Vagina (tissue), 2 donors: ENCODE data around the gene UST. TPM values are rescaled to one million over a fixed set of nuclear protein-coding genes. Genes with fewer than 3 reads are reported as not detected.

Source experiments
- DNase-seq, 2 donors: peaks; one replicate each; pipeline ENCODE4 v3.0.0-alpha.2; 2017; ENCODE audit errors: extremely low spot score in 2 of 2
- H3K27ac ChIP-seq: fragments of 200-600 bp; sonication (generic); one replicate; pipeline ENCODE4 v1.5.1; 2019
- H3K27me3 ChIP-seq: fragments of 200-600 bp; sonication (generic); one replicate; pipeline ENCODE4 v1.5.1; 2019
- H3K36me3 ChIP-seq, 2 donors: fragments of 200-600 bp; sonication (generic); one replicate each; pipeline ENCODE4 v1.5.1; 2017 to 2019
- H3K4me1 ChIP-seq: fragments of 200-600 bp; sonication (generic); one replicate; pipeline ENCODE4 v1.5.1; 2019
- H3K4me3 ChIP-seq, 2 donors: fragments of 200-600 bp; sonication (generic); 1 replicate in 1 of 2; 2 replicates in 1 of 2; pipeline ENCODE4 v1.5.1; 2016 to 2019
- H3K9me3 ChIP-seq: fragments of 200-600 bp; sonication (generic); one replicate; pipeline ENCODE4 v1.5.1; 2019
- CTCF ChIP-seq, 3 experiments: fragments of 450-650 bp in 2 of 3; fragments of 200-600 bp in 1 of 3; sonication (generic) in 1 of 3; IDR thresholded peaks; one replicate each; pipeline ENCODE4 v1.5.1; 2017 to 2019; ENCODE audit warnings: antibody characterized with exemption in 3 of 3, mild to moderate bottlenecking in 2 of 3, moderate library complexity in 2 of 3
- POLR2A ChIP-seq, 2 donors: fragments of 450-650 bp; IDR thresholded peaks; one replicate each; pipeline ENCODE4 v1.6.1; 2017; ENCODE audit warnings: antibody characterized with exemption in 2 of 2, mild to moderate bottlenecking in 2 of 2, moderate library complexity in 2 of 2
- POLR2AphosphoS5 ChIP-seq, 2 donors: sonication (generic); formaldehyde crosslinking; IDR thresholded peaks; one replicate each; pipeline ENCODE4 v1.9.0; 2017; ENCODE audit warnings: antibody characterized with exemption in 2 of 2, mild to moderate bottlenecking in 2 of 2, low read depth in 1 of 2; ENCODE audit not compliant: insufficient read depth in 1 of 2
- intact Hi-C: fragments of 100-400 bp; cut with DNase I; formaldehyde crosslinking; loops from one replicate; pipeline ENCODE4 v1.15.1; 2023
- total RNA-seq: library from RNA; depleted of rRNA; stranded (reverse); fragments of >200 nt; gene quantifications from one replicate; pipeline ENCODE4 v1.2.3, GENCODE V29; 2016

The UST gene
- total RNA-seq, 1 donor from 2014 or later = 14.2 TPM

- no peaks in the 10 kb centered on the region for H3K27me3 ChIP-seq
- no peaks in the 10 kb centered on the region for H3K4me1 ChIP-seq
- TF ChIP-seq POLR2A (IDR thresholded peaks at IDR 0.05) (no peak), POLR2AphosphoS5 (IDR thresholded peaks at IDR 0.05; ENCODE audit: insufficient read depth in 1 of 2, low read depth in 1 of 2) (no peak), CTCF (IDR thresholded peaks at IDR 0.05) (no peak)
- H3K36me3 ChIP-seq = no peaks in the 10 kb centered on the region
- intact Hi-C loops = no loop called here
- no peak overlapping the region for H3K27ac ChIP-seq
- no peak for DNase-seq
- H3K4me3 ChIP-seq = no peak overlapping the region
- no peaks in the 10 kb centered on the region for H3K9me3 ChIP-seq
These were observed 367.3 kb downstream of the UST start for GRCh38 chr6:149114167-149114566.

- Histone ChIP-seq H3K36me3 (no peaks in the 10 kb centered on the region), H3K9me3 (no peaks in the 10 kb centered on the region), H3K4me1 (no peaks in the 10 kb centered on the region), H3K27ac (no peak overlapping the region), H3K27me3 (no peaks in the 10 kb centered on the region), H3K4me3 (no peak overlapping the region)
- intact Hi-C loops = no loop called here
- DNase-seq = no peak
- TF ChIP-seq POLR2A (IDR thresholded peaks at IDR 0.05) (no peak), POLR2AphosphoS5 (IDR thresholded peaks at IDR 0.05; ENCODE audit: insufficient read depth in 1 of 2, low read depth in 1 of 2) (no peak), CTCF (IDR thresholded peaks at IDR 0.05) (no peak)
These were observed 372.2 kb downstream of the UST start for GRCh38 chr6:149118737-149119653.

- H3K27me3 ChIP-seq = no peaks in the 10 kb centered on the region
- intact Hi-C loops = no loop called here
- no peak overlapping the region for H3K4me3 ChIP-seq
- TF ChIP-seq POLR2A (IDR thresholded peaks at IDR 0.05) (no peak), CTCF (IDR thresholded peaks at IDR 0.05) (no peak), POLR2AphosphoS5 (IDR thresholded peaks at IDR 0.05; ENCODE audit: insufficient read depth in 1 of 2, low read depth in 1 of 2) (no peak)
- H3K36me3 ChIP-seq = no peaks in the 10 kb centered on the region
- no peak overlapping the region for H3K27ac ChIP-seq
- no peak for DNase-seq
- no peaks in the 10 kb centered on the region for H3K9me3 ChIP-seq
- H3K4me1 ChIP-seq = no peaks in the 10 kb centered on the region
These were observed 376.3 kb downstream of the UST start for GRCh38 chr6:149122850-149123821.

GRCh38 chr6:149125309-149125708 lies 378.5 kb downstream of the UST start:
- DNase-seq = no peak
- Histone ChIP-seq H3K27ac (no peak overlapping the region), H3K27me3 (no peaks in the 10 kb centered on the region), H3K4me1 (no peaks in the 10 kb centered on the region), H3K9me3 (no peaks in the 10 kb centered on the region), H3K36me3 (no peaks in the 10 kb centered on the region), H3K4me3 (no peak overlapping the region)
- intact Hi-C loops = no loop called here
- TF ChIP-seq CTCF (IDR thresholded peaks at IDR 0.05) (no peak), POLR2AphosphoS5 (IDR thresholded peaks at IDR 0.05; ENCODE audit: insufficient read depth in 1 of 2, low read depth in 1 of 2) (no peak), POLR2A (IDR thresholded peaks at IDR 0.05) (no peak)
